Measurements from ENCODE around the gene LRCH1.

LRCH1 gene

DNA sequence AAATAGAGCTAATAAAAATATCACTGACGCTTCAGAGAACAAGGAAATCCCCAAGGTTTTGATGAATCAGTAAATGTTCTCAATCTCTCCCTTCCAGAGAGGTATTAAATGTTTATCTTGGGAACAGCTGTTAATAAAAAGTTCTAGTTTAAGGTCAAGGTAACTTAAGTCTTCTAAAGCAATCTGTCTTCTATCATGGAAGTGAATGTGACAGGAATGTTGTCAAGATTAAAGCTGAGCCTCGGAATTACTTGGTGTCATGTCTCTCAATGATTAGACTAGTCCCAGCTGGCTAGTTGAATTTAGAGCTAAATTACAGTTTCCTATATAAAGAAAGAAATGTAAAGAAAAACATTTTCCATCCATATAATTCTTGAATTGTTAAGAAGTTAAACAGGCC, 220.6 kb downstream of the LRCH1 start:
- Histone ChIP-seq H3K27me3 (replicated peaks) (no peaks in the 10 kb centered on the region), H3K36me3 (replicated peaks) (peaks cover 23% of the 10 kb centered on the region), H3K27ac (no peak overlapping the region), H3K4me3 (ENCODE audit: low read depth, low read length) (no peak overlapping the region)
- in situ Hi-C loops (cut with HindIII; ENCODE audit: low pct_ligation_motif_present, low sequenced_read_pairs), result no loop called here
- DNase-seq, result no peak
- TF ChIP-seq, protein P1, sequence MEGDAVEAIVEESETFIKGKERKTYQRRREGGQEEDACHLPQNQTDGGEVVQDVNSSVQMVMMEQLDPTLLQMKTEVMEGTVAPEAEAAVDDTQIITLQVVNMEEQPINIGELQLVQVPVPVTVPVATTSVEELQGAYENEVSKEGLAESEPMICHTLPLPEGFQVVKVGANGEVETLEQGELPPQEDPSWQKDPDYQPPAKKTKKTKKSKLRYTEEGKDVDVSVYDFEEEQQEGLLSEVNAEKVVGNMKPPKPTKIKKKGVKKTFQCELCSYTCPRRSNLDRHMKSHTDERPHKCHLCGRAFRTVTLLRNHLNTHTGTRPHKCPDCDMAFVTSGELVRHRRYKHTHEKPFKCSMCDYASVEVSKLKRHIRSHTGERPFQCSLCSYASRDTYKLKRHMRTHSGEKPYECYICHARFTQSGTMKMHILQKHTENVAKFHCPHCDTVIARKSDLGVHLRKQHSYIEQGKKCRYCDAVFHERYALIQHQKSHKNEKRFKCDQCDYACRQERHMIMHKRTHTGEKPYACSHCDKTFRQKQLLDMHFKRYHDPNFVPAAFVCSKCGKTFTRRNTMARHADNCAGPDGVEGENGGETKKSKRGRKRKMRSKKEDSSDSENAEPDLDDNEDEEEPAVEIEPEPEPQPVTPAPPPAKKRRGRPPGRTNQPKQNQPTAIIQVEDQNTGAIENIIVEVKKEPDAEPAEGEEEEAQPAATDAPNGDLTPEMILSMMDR (IDR thresholded peaks at IDR 0.05; ENCODE audit: low read depth, low read length, missing control alignments), result no peak

DNA sequence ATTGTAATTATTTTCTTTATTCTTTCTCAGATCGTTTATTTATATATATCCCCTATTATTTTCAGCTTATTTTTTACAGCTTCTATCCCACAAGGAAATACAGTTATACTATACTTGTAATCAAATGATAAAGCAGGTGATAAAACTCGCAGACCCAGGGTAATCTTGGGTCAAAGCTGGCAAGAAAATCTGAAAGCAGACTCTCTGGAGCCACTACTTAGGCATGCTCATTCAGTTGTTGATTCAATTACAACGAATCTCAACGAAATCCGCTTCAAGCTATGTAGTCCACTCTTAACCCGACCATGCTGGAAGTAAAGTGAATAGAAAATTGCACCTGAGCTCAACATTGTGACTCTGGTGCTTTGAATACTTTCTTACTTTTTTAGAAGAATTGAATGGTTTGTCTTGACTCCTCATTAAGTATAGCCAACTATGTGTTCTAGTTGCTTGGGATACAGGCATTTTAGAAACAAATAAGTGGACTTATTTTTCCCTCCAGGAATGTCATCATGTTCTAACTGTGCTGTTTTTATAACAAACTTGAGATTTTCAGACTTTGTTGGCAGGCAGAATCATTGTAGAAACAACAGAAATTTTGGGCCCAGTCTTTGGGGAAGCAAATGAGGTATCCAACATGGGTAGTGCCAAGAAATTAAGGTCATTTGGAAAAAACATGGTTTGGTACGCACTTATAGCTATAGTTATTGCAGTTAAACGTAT, 222.6 kb downstream of the LRCH1 start:
- Histone ChIP-seq H3K4me3 (ENCODE audit: low read depth, low read length) (no peak overlapping the region), H3K36me3 (replicated peaks) (peaks cover 27% of the 10 kb centered on the region)

DNA sequence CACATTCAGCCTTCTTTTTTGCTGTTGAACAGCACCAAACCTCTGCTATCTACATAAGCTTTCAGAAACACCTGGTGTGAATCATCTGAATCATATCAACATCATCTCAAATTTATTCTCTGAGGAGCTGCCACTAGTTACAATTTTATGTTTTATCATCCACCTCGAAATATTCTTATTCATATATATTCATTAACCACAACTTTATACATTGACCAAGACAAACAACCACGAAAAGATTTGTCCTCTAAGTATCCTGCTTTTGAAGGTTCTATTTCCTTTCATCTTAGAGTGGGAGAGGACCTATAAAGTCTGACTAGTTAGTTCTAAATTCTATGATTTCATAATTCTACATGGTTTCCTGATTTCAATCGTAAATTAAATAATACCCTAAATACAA, 225.1 kb downstream of the LRCH1 start:
- no peak overlapping the region for H3K4me3 ChIP-seq (ENCODE audit: low read depth, low read length)
- TF ChIP-seq, protein P1 (IDR thresholded peaks at IDR 0.05; ENCODE audit: low read depth, low read length, missing control alignments), result no peak
- H3K27ac ChIP-seq, result no peak overlapping the region
- H3K36me3 ChIP-seq (replicated peaks), result peaks cover 33% of the 10 kb centered on the region
- no peaks in the 10 kb centered on the region for H3K27me3 ChIP-seq (replicated peaks)
- in situ Hi-C loops (cut with HindIII; ENCODE audit: low pct_ligation_motif_present, low sequenced_read_pairs), result no loop called here
- DNase-seq, result no peak

More for the DNA sequence above, 222.6 kb downstream of the LRCH1 start:
- in situ Hi-C loops (cut with HindIII; ENCODE audit: low pct_ligation_motif_present, low sequenced_read_pairs), result no loop called here
- Histone ChIP-seq H3K27ac (no peak overlapping the region), H3K27me3 (replicated peaks) (no peaks in the 10 kb centered on the region)
- no peak for DNase-seq
- TF ChIP-seq, protein P1 (IDR thresholded peaks at IDR 0.05; ENCODE audit: low read depth, low read length, missing control alignments), result no peak

DNA sequence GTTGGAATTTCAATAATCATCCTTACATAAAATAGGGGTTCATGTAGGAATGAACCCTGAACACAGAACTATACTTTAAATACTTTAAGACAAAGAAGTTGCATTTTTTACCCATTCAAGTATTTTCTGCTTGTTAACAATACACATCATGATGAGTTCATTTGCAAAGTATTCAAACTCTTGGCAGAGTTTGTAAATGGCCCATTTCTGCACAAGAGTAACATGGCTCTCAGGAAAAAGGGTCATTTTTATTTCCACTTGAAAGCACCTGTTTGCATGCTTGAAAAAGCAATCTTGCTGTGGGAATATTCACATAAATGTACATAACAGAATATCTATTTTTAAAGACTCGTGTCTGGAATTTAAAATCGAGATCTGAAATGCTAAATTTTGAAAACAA, 225.9 kb downstream of the LRCH1 start:
- DNase-seq, result no peak
- no peak overlapping the region for H3K4me3 ChIP-seq (ENCODE audit: low read depth, low read length)
- in situ Hi-C loops (cut with HindIII; ENCODE audit: low pct_ligation_motif_present, low sequenced_read_pairs), result no loop called here
- H3K36me3 ChIP-seq (replicated peaks), result peaks cover 34% of the 10 kb centered on the region
- no peak overlapping the region for H3K27ac ChIP-seq
- H3K27me3 ChIP-seq (replicated peaks), result no peaks in the 10 kb centered on the region
- TF ChIP-seq, protein P1 (IDR thresholded peaks at IDR 0.05; ENCODE audit: low read depth, low read length, missing control alignments), result no peak

DNA sequence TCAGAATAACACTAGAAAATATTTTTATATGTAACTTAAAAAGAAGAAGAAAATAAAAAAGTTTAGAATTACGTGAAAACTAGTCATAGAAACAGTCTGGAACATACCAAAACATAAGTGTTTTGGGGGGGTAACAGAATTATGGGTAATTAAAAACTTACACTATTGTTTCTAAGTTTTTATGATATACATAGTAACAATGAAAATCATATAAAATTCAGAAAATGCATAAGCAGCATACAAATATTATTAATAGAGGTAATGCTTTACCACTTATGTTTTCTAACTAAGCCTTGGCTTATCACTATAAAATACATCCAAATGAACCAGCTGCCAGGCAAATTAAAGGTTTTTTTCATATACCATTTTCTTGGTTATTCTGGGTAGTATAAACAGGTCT, 229.1 kb downstream of the LRCH1 start:
- no peak overlapping the region for H3K4me3 ChIP-seq (ENCODE audit: low read depth, low read length)
- H3K27me3 ChIP-seq (replicated peaks), result no peaks in the 10 kb centered on the region
- H3K27ac ChIP-seq, result no peak overlapping the region
- in situ Hi-C loops (cut with HindIII; ENCODE audit: low pct_ligation_motif_present, low sequenced_read_pairs), result no loop called here
- DNase-seq, result no peak
- peaks cover 35% of the 10 kb centered on the region for H3K36me3 ChIP-seq (replicated peaks)
- TF ChIP-seq, protein P1 (IDR thresholded peaks at IDR 0.05; ENCODE audit: low read depth, low read length, missing control alignments), result no peak

DNA sequence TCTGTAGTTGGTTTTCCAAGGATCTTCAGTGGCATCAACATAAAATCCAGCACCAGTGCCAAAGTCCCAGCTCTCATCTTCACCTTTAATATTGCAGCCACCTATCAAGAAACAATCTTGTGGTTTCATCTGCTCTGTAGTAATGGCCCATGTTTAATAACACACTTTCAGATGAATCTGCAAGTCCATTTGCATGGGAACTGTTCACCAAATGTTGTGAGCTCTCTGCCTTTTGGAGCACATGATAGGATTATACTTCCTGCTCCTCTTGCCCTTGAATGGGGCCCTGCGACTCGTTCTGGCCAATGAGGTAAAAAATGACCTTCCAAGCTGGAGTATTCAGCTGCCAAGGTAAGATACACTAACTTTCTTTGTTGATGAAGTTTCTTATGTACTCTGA, 229.7 kb downstream of the LRCH1 start:
- in situ Hi-C loops (cut with HindIII; ENCODE audit: low pct_ligation_motif_present, low sequenced_read_pairs), result no loop called here
- TF ChIP-seq, protein P1 (IDR thresholded peaks at IDR 0.05; ENCODE audit: low read depth, low read length, missing control alignments), result no peak
- Histone ChIP-seq H3K4me3 (ENCODE audit: low read depth, low read length) (no peak overlapping the region), H3K36me3 (replicated peaks) (peaks cover 32% of the 10 kb centered on the region), H3K27me3 (replicated peaks) (no peaks in the 10 kb centered on the region), H3K27ac (no peak overlapping the region)
- DNase-seq, result no peak

Data from brain microvascular endothelial cell (primary cell).